OCI-LY7 (cell line): ENCODE results near the gene DOCK1.

Source experiments
- CTCF ChIP-seq: fragments of 200-600 bp; sonication (generic); conservative IDR thresholded peaks from 2 replicates; pipeline ENCODE4 v1.5.1; 2014; ENCODE audit warnings: mild to moderate bottlenecking, antibody characterized with exemption, low read length, moderate library complexity, mixed read lengths
- EZH2phosphoT487 ChIP-seq: fragments of 200-600 bp; sonication (generic); IDR thresholded peaks from 2 replicates; pipeline ENCODE4 v1.6.1; 2018; ENCODE audit warnings: low read depth, borderline replicate concordance, mild to moderate bottlenecking, mixed run types, antibody characterized with exemption, low read length, moderate library complexity, mixed read lengths

- no peak for TF ChIP-seq EZH2phosphoT487
- no peak for TF ChIP-seq CTCF
These were observed 463.7 kb downstream of the DOCK1 start for GRCh38 chr10:127368929-127369328.
